Stomach smooth muscle (tissue), 2 donors: Measurements from ENCODE around the gene ABCC6.
"Not testable (repeated sequence)": the region's sequence is repeated elsewhere in the genome, so short reads cannot be mapped to it uniquely, and the experiment has no call there.

Experiments used
- H3K27ac ChIP-seq: one replicate; pipeline ENCODE4 v1.7.0; 2013; ENCODE audit warnings: mild to moderate bottlenecking, low read length, inconsistent platforms
- H3K27me3 ChIP-seq, 2 donors: one replicate each; pipeline ENCODE4 v1.7.0; 2013; ENCODE audit warnings: low read length in 2 of 2; ENCODE audit not compliant: insufficient read depth in 2 of 2, control insufficient read depth in 1 of 2
- H3K36me3 ChIP-seq, 2 donors: one replicate each; pipeline ENCODE4 v1.7.0; 2013; ENCODE audit warnings: low read length in 2 of 2; ENCODE audit not compliant: control insufficient read depth in 2 of 2, insufficient read depth in 2 of 2
- H3K4me1 ChIP-seq: one replicate; pipeline ENCODE4 v1.7.0; 2013; ENCODE audit warnings: low read length; ENCODE audit not compliant: control insufficient read depth, insufficient read depth
- H3K4me3 ChIP-seq, 2 donors: one replicate each; pipeline ENCODE4 v1.7.0; 2013; ENCODE audit warnings: low read length in 2 of 2
- H3K9ac ChIP-seq, 2 donors: one replicate each; pipeline ENCODE4 v1.7.0; 2013; ENCODE audit warnings: low read length in 2 of 2, mild to moderate bottlenecking in 1 of 2
- H3K9me3 ChIP-seq, 2 donors: one replicate each; pipeline ENCODE4 v1.7.0; 2013; ENCODE audit warnings: low read length in 2 of 2; ENCODE audit not compliant: control insufficient read depth in 2 of 2
- donor health status: healthy.
- donor health status: Pancreatic carcinoma.

The ABCC6 gene

DNA sequence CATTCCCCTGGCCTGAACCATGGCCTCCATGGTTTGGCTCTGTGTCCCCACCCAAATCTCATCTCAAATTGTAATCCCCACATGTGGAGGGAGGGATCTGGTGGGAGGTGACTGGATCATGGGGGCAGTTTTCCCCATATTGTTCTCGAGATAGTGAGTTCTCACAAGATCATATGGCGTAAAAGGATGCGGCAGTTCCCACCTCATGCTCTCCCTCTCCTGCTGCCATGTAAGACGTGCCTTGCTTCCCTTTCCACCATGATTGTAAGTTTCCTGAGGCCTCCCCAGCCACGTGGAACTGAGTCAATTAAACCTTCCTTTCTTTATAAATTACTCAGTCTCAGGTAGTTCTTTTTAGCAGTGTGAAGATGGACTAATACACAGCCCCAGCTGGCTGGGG, 61.5 kb downstream of the ABCC6 start:
- H3K4me1 ChIP-seq, H3K27me3 ChIP-seq, H3K36me3 ChIP-seq, H3K27ac ChIP-seq, H3K4me3 ChIP-seq, H3K9ac ChIP-seq: not testable (repeated sequence)
- peaks cover 5 to 11% of the 10 kb centered on the region in 2 donors for H3K9me3 ChIP-seq

DNA sequence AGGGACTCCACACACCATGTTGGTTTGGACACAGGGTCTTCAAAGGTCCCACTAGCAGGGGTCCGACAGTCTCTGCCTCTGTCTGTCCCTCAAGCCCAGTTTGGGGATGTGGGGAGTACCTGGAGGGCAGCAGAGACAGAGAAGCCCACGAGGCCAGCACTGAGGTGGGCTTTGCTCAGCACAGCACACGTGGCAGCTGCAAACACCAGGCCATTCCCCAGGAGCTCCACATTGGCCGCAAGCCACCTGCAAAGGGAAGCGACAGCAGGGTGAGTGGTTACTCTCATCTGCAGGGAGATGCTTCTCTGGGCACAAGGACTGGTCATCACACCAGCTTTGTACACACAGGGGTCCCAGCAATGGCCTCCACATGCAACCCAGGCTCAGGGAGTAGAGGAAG, 62.0 kb downstream of the ABCC6 start:
- no peak overlapping the region for H3K9ac ChIP-seq
- peaks cover 0 to 8% of the 10 kb centered on the region in 2 donors for H3K36me3 ChIP-seq
- no peaks in the 10 kb centered on the region for H3K27me3 ChIP-seq
- peaks cover 5 to 11% of the 10 kb centered on the region in 2 donors for H3K9me3 ChIP-seq
- no peak overlapping the region for H3K4me3 ChIP-seq
- H3K4me1 ChIP-seq: no peaks in the 10 kb centered on the region
- no peak overlapping the region for H3K27ac ChIP-seq

DNA sequence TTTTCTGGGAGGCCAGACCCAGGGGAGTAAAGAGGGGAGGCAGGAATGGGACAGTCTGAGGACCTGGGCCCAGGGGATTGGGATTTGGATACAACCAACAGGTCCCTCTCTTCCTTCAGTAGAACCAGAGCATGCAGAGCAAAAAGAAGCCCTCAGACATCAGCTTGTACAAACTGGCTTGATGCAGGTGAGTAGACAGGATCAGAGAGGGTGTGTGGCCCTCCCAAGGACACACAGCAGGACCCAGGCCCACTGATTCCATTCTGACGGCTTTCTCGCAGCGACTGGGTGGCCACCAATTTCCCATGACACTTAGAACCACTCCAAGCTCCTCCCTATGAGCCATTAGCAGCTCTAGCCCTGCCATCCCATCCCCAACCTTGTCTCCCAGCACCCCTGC, 63.6 kb downstream of the ABCC6 start:
- Histone ChIP-seq H3K36me3 (peaks cover 0 to 8% of the 10 kb centered on the region in 2 donors), H3K27me3 (no peaks in the 10 kb centered on the region), H3K4me3 (no peak overlapping the region), H3K9me3 (peaks cover 5 to 11% of the 10 kb centered on the region in 2 donors), H3K27ac (no peak overlapping the region), H3K9ac (no peak overlapping the region), H3K4me1 (no peaks in the 10 kb centered on the region)

DNA sequence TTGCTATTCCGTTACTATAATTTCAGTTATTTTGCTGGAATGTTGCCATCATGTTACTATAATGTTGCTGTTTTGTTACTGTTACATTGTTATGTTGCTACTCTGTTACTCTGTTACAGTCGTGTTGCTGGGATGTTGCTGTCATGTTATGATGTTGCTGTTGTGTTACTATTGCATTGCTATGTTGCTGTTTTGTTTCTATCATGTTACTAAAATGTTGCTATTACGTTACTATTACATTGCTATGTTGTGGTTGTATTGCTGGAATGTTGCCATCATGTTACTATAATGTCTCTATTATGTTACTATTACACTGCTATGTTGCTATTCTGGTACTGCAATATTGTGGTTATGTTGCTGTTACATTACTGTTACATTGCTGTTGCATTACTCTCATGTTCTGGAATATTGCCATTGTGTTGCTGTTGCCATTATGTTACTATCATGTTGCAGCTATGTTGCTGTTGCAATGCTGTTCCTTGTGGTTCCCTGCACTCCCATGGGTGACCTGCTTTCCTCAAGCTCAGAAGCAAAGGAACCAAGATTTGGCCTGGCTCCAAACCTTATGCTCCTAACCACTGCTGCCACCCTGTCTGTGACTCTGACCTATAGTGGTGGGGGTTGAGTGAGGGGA, 64.4 kb downstream of the ABCC6 start:
- Histone ChIP-seq H3K4me3 (no peak overlapping the region), H3K27ac (no peak overlapping the region), H3K9ac (no peak overlapping the region), H3K27me3 (no peaks in the 10 kb centered on the region), H3K9me3 (peaks cover 5 to 11% of the 10 kb centered on the region in 2 donors), H3K36me3 (peaks cover 0 to 5% of the 10 kb centered on the region in 2 donors), H3K4me1 (no peaks in the 10 kb centered on the region)

DNA sequence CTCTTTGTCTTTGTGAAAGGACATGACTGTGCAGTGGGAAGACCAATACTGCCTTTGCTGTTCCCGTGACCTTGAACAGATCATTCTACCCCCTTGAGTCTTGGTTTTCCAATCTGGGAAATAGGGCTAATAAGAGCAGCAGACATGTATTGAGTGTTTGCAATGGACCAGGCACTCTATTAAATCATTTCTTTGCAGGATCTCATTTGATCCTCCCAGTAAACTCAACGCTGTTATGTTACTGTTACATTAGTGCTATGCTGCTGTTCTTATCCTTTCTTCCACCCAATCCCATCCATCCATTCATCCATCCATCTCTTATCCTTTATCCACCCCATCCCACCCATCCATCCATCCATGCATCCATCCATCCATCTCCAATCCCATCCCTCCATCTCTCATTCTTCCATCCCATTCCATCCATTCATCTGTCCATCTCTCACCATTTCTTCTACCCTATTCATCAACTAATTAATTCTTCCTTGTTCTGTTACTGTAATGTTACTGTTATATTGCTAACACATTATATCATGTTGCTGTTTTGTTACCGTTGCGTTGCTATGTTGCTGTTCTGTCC, 65.1 kb downstream of the ABCC6 start:
- Histone ChIP-seq H3K9me3 (peaks cover 5 to 11% of the 10 kb centered on the region in 2 donors), H3K4me3 (no peak overlapping the region), H3K9ac (no peak overlapping the region), H3K4me1 (no peaks in the 10 kb centered on the region), H3K27ac (no peak overlapping the region), H3K27me3 (no peaks in the 10 kb centered on the region), H3K36me3 (peaks cover 0 to 3% of the 10 kb centered on the region in 2 donors)

DNA sequence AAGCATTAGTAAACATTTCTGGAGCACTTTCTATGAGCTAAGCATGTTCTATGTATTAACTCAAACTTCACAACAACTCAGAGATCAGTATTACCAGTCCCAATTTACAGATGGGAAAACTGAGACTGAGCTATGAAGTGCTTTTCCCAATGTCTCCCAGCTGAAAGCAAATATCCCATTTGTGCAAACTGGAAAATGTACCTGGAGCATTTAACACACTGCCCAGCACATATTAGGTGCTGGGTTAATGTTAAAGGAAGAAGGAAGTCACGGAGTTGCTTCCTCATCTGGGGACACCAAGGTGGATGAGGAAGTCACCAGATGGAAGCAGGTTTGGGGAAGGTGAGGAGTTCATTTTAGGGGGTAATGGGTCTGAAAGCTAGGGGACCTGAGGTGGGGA, 66.1 kb downstream of the ABCC6 start:
- Histone ChIP-seq H3K27ac (no peak overlapping the region), H3K36me3 (peaks cover 0 to 3% of the 10 kb centered on the region in 2 donors)

DNA sequence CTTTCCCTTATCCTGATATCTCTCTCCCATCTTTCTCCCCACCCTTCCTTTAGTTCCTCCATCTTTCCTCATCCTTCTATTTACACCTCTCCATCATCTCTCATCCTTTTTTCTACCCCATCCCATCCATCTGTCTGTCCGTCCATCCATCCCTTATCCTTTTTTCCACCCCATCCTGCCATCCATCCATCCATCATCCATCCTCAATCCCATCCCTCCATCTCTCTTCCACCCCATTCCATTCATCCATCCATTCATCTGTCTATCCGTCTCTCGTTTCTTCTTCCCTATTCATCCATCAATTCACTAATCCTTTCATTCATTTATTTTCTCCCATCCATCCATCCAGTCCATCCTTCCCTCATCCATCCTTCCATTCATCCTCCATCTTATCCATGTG, 68.1 kb downstream of the ABCC6 start:
- no peak overlapping the region for H3K9ac ChIP-seq
- no peak overlapping the region for H3K4me3 ChIP-seq
- no peaks in the 10 kb centered on the region for H3K27me3 ChIP-seq
- H3K4me1 ChIP-seq: peaks cover 17% of the 10 kb centered on the region
- no peak overlapping the region for H3K27ac ChIP-seq
- H3K36me3 ChIP-seq: peaks cover 0 to 2% of the 10 kb centered on the region in 2 donors
- H3K9me3 ChIP-seq: peaks cover 5 to 11% of the 10 kb centered on the region in 2 donors

More for the DNA sequence above, 66.1 kb downstream of the ABCC6 start:
- H3K9ac ChIP-seq: no peak overlapping the region
- peaks cover 2% of the 10 kb centered on the region for H3K4me1 ChIP-seq
- H3K4me3 ChIP-seq: no peak overlapping the region
- no peaks in the 10 kb centered on the region for H3K27me3 ChIP-seq
- H3K9me3 ChIP-seq: peaks cover 5 to 11% of the 10 kb centered on the region in 2 donors

DNA sequence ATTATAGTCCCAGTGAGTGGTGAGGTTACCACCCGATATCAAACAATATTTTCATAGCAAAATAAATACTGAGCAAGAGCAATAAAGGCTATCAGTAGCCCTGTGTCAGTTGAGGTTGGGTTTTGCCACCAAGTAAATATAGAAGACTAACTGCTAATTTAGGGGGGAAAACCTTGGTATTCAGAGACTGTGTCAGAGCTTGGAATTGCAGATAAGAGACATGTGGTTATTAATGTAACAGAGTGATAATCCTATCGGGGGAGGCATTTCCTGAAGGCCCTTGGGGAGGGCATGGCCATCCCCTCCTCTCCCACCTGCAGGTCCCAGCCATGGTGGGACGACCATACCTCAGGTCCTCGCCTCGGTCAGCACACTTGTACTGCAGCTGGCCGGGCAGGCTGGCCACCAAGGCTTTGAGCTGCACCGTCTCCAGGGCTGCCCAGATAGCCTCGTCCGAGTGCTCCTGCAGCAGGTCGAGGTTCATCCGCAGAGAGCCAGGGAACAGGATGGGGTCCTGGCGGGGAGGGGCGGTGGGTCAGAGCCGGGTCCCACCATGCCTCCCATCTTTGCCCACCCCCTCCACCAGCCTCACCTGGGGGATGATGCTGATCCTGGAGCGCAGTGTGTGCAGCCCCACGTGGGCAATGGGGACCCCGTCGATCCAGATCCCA, 68.9 kb downstream of the ABCC6 start:
- H3K27me3 ChIP-seq: no peaks in the 10 kb centered on the region
- H3K36me3 ChIP-seq: peaks cover 0 to 2% of the 10 kb centered on the region in 2 donors
- no peak overlapping the region for H3K9ac ChIP-seq
- no peak overlapping the region for H3K27ac ChIP-seq
- peaks cover 25% of the 10 kb centered on the region for H3K4me1 ChIP-seq
- peaks cover 5 to 9% of the 10 kb centered on the region in 2 donors for H3K9me3 ChIP-seq
- no peak overlapping the region for H3K4me3 ChIP-seq

DNA sequence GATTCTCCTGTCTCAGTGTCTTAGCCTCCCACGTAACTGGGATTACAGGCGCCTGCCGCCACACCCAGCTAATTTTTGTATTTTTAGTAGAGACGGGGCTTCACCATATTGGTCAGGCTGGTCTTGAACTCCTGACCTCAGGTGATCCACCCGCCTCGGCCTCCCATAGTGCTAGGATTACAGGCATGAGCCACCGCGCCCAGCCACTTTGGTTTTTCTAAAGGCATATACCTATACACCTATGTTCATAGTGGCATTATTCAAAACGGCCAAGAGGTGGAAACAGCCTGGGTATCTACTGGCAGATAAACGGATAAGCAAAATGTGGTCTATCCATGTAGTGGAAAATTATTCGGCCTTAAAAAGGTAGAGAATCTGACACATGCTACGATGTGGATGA, 70.3 kb downstream of the ABCC6 start:
- H3K4me1 ChIP-seq: peaks cover 38% of the 10 kb centered on the region
- H3K27me3 ChIP-seq, H3K9me3 ChIP-seq, H3K36me3 ChIP-seq, H3K9ac ChIP-seq, H3K4me3 ChIP-seq, H3K27ac ChIP-seq: not testable (repeated sequence)

DNA sequence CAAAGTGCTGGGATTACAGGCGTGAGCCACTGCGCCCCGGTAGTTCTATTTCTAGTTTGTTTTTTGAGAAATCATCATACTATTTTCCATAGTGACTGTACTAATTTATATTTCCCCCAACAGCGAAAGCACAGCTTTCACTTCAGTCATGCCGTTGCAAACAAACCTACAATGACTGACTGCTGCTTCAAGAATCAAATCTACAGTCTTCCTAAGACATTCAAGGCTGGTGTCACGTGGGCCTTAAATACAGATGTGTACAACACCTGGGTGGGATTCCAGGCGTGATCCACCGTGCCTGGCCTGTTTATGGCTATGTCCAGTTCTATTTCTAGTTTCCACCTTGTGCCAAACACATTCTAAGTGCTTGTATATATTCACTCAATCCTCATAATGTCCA, 72.0 kb downstream of the ABCC6 start:
- H3K36me3 ChIP-seq: no peaks in the 10 kb centered on the region
- H3K27me3 ChIP-seq: no peaks in the 10 kb centered on the region
- peak overlapping the region; percentile 13 to 33 for H3K9ac ChIP-seq
- H3K27ac ChIP-seq: peak overlapping the region; percentile 95
- peaks cover 49% of the 10 kb centered on the region for H3K4me1 ChIP-seq
- no peaks in the 10 kb centered on the region for H3K9me3 ChIP-seq
- H3K4me3 ChIP-seq: peak overlapping the region in 1 of 2 donors; percentile 29

DNA sequence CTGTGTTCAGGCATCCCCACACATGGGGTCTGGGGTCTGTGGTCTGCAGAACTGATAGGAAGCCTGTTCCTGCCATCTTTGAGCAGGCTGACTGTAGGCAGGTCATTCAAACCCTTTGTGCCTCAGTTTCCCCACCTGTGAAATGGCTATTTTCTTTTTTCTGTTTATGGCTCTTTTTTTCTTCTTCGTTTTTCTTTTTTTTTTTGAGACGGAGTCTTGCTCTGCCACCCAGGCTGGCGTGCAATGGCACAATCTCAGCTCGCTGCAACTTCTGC, 72.5 kb downstream of the ABCC6 start:
- no peaks in the 10 kb centered on the region for H3K27me3 ChIP-seq
- no peaks in the 10 kb centered on the region for H3K9me3 ChIP-seq
- H3K9ac ChIP-seq: peak overlapping the region; percentile 33 to 58
- H3K4me3 ChIP-seq: peak overlapping the region; percentile 47 to 57
- peaks cover 53% of the 10 kb centered on the region for H3K4me1 ChIP-seq
- peak overlapping the region; percentile 95 for H3K27ac ChIP-seq
- H3K36me3 ChIP-seq: peaks cover 0 to 3% of the 10 kb centered on the region in 2 donors
